Lower leg skin (tissue), 3 donors: ENCODE results near the gene MCL1.

Experiments used
- POLR2A ChIP-seq, 2 donors: fragments of 450-650 bp; IDR thresholded peaks; one replicate each; pipeline ENCODE4 v1.6.1; 2016 to 2017; ENCODE audit warnings: antibody characterized with exemption in 2 of 2, mild to moderate bottlenecking in 1 of 2, moderate library complexity in 1 of 2
- TF ChIP-seq, protein P1 (sequence below), 3 donors: fragments of 450-650 bp; IDR thresholded peaks; one replicate each; pipeline ENCODE4 v1.5.1; 2016; ENCODE audit warnings: antibody characterized with exemption in 3 of 3, mild to moderate bottlenecking in 3 of 3, moderate library complexity in 2 of 3

DNA sequence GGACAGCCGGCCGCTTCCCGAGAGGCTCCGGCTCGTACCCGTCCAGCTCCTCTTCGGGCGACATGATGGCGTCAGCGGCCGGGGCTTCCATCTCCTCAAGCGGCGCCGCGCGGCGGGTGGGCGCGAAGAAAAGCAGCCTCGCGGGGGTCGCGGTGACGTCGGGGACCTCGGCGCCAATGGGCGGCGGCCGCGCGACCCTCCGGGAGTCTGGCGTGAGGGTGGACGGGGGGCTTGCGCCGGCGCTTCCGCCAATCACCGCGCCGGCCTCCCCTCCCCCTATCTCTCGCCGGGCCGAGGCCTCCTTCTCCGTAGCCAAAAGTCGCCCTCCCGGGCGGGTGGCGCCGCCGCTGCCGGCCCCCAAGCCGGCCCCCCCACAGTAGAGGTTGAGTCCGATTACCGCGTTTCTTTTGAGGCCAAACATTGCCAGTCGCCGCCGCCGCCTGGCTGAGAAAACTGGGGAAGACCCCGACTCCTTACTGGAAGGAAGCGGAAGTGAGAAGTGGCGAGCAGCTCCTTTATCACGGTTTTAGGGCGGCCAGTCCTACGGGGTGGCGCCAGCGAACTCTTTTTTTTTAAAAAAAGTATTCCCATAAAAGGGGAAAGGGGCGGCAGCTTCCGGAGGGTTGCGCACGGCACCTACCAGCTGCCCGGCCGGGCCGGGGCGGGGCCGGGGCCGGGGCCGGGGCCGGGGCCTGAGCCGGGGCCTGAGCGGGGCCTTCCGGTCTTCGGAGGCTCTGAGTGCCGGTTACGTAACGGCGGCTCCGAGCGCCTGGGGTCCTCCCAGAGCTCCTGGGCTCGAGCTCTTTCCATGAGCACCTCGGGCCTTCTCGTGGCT lies at the start of gene MCL1:
- TF ChIP-seq, protein P1, sequence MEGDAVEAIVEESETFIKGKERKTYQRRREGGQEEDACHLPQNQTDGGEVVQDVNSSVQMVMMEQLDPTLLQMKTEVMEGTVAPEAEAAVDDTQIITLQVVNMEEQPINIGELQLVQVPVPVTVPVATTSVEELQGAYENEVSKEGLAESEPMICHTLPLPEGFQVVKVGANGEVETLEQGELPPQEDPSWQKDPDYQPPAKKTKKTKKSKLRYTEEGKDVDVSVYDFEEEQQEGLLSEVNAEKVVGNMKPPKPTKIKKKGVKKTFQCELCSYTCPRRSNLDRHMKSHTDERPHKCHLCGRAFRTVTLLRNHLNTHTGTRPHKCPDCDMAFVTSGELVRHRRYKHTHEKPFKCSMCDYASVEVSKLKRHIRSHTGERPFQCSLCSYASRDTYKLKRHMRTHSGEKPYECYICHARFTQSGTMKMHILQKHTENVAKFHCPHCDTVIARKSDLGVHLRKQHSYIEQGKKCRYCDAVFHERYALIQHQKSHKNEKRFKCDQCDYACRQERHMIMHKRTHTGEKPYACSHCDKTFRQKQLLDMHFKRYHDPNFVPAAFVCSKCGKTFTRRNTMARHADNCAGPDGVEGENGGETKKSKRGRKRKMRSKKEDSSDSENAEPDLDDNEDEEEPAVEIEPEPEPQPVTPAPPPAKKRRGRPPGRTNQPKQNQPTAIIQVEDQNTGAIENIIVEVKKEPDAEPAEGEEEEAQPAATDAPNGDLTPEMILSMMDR (IDR thresholded peaks at IDR 0.05), result no peak
- TF ChIP-seq POLR2A (IDR thresholded peaks at IDR 0.05), result peak in 1 of 2 donors; percentile 94
